IPS-18c (cell line): ENCODE measurements around the gene CBLB.

ENCODE experiments used
- H3K4me3 ChIP-seq: 2 replicates; pipeline ENCODE4 v1.7.0; 2013; ENCODE audit warnings: low read depth, mild to moderate bottlenecking, low read length, moderate library complexity; ENCODE audit not compliant: insufficient read depth
- H3K9me3 ChIP-seq: one replicate; pipeline ENCODE4 v1.6.1; 2013; ENCODE audit warnings: mild to moderate bottlenecking, low read length, moderate library complexity; ENCODE audit not compliant: control insufficient read depth, insufficient read depth

CBLB gene

DNA sequence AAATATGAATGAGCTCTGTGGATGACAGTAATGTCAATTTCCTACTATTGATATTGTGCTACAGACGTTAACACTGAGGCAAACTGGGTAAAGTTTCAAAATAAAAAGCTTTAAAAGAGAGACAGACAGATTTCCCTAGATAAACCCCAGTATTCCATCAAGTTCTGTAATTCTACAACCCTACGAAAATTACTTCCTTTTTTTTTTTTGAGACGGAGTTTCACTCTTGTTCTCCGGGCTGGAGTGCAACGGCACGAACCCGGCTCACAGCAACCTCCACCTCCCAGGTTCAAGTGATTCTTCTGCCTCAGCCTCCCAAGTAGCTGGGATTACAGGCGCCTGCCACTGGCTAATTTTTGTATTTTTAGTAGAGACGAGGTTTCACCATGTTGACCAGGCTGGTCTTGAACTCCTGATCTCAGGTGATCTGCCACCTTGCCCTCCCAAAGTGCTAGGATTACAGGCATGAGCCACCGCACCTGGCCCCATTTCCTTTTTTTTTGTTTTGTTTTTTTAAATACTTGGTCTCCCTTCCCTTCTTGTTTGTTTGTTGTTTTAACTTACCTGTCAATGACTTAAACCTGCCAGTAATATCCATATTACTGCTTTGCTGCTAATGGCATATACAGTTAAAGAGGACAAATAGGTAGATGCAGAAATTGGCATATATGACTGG, 57.2 kb downstream of the CBLB start:
- Histone ChIP-seq H3K4me3 (no peak overlapping the region), H3K9me3 (no peaks in the 10 kb centered on the region)

DNA sequence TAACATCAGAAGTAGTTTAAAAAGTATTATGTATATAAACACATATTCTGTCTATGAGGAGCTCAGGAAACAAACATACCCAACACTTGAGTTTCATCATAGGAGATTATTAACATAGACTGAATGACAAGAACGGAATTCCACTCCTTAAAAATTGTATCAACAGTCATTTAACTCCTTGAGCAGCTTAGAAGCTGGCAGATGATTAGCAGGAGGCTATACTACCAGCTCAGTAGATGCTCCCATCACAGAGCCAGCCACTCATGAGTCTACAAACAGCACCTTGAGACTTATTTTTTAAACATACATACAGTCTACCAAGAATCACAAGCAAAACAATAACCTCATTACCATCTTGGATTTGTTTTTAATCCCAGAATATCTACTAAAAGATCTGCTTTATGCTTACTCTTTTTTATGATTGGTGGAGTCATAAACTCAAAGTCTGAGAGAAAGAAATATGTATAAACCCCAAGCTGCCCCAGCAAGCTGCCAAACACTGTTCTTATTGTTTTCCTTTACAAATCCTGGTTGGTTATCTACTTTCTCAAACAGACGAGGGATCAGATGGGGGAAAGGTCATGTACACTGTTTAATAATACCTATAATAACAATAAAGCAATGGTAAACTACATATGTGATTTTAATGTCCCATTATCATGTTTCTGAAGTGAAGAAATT, 59.5 kb downstream of the CBLB start:
- Histone ChIP-seq H3K4me3 (no peak overlapping the region), H3K9me3 (no peaks in the 10 kb centered on the region)

- no peaks in the 10 kb centered on the region for H3K9me3 ChIP-seq
Observed at GRCh38 chr3:105807701-105808100, 61.1 kb downstream of the CBLB start.

DNA sequence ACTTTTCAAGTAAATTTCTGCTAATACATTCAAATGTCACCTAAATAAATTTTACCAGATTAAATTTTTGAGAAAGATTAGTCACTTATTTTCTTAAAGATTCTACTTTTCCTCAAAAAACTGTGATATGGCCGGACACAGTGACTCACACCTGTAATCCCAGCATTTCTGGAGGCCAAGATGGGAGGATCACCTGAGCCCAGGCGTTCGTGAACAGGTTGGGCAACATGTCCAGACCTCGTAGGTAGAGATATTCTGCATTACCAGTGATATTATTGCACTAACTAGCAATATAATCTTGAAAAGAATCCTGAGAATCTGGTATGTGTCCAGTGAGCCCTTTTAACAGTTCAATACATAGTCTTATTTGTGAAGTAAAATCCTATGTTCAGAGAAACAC, 61.7 kb downstream of the CBLB start:
- H3K4me3 ChIP-seq = no peak overlapping the region
- no peaks in the 10 kb centered on the region for H3K9me3 ChIP-seq

More at GRCh38 chr3:105807701-105808100, 61.1 kb downstream of the CBLB start:
- no peak overlapping the region for H3K4me3 ChIP-seq

- Histone ChIP-seq H3K4me3 (no peak overlapping the region), H3K9me3 (no peaks in the 10 kb centered on the region)
Observed at GRCh38 chr3:105806359-105806758, 62.5 kb downstream of the CBLB start.

DNA sequence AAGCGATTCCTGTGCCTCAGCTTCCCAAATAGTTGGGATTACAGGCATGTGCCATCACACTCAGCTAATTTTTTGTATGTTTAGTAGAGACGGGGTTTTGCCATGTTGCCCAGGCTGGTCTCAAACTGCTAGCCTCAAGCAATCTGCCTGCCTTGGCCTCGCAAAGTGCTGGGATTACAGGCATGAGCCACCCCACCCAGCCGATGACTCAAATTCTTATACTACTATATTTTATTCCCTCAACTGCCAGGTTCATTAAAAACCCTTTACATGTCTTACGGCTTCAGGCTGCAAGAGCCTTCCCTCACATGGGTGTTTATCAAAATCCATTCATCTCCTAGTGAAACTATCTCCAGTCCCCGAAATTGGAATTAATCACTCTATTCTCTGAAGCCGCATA, 63.4 kb downstream of the CBLB start:
- H3K4me3 ChIP-seq = no peak overlapping the region

DNA sequence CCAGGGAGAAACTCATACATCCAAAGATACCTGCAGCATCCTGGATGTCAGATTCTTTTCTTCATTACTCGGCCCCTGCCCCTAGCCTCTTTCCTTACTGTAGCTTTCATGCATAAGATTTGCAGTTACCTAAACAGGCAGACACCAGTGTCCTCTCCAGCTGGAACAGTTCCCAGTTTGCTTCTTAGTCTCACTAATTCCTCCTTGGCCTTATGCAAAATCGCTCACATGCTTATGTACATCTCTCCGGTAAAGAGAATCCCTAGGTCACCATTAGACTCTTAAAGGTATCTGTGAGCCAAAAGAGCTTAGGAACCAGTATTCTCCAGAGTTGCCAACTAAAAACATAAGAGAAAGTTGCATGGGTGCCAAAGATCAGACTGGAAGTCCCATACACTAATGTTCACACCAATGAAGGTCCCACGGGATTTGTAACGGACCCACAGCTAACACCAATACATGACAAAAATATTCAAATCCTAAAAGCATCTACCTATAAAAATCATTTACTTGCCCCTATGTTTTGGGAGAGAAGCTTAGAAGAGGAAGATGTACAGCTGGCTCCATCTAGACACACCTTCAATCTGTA, 66.6 kb downstream of the CBLB start:
- H3K9me3 ChIP-seq = no peaks in the 10 kb centered on the region
- no peak overlapping the region for H3K4me3 ChIP-seq

More for the DNA sequence above, 63.4 kb downstream of the CBLB start:
- H3K9me3 ChIP-seq = no peaks in the 10 kb centered on the region

- no peaks in the 10 kb centered on the region for H3K9me3 ChIP-seq
- H3K4me3 ChIP-seq = no peak overlapping the region
Observed at GRCh38 chr3:105801397-105801796, 67.4 kb downstream of the CBLB start.

- Histone ChIP-seq H3K9me3 (no peaks in the 10 kb centered on the region), H3K4me3 (no peak overlapping the region)
Observed at GRCh38 chr3:105800320-105800719, 68.5 kb downstream of the CBLB start.

GRCh38 chr3:105799286-105799685, 69.5 kb downstream of the CBLB start:
- no peaks in the 10 kb centered on the region for H3K9me3 ChIP-seq
- no peak overlapping the region for H3K4me3 ChIP-seq

GRCh38 chr3:105798381-105798934, 70.4 kb downstream of the CBLB start:
- Histone ChIP-seq H3K4me3 (no peak overlapping the region; the same call in 1 of the 2 replicates), H3K9me3 (no peaks in the 10 kb centered on the region)

DNA sequence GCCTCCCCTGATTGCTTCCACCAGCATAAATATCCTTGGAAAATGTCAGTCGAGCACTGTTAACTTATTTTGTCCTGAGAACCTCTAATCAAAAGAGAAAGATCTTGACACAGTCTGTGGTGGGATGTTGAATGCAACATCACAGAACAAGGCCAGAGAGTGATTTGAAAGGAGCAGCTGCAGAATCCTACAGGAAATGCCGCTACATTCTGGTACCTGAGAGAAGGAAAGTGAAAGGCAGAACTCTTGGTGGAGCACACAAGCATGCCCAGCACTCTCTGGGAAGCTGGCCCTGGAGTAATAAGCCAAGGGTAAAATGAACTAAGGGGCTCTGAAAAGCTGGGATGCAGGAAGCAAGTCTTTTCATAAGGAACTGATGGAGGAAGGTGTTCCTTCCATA, 75.8 kb downstream of the CBLB start:
- Histone ChIP-seq H3K4me3 (no peak overlapping the region), H3K9me3 (no peaks in the 10 kb centered on the region)

DNA sequence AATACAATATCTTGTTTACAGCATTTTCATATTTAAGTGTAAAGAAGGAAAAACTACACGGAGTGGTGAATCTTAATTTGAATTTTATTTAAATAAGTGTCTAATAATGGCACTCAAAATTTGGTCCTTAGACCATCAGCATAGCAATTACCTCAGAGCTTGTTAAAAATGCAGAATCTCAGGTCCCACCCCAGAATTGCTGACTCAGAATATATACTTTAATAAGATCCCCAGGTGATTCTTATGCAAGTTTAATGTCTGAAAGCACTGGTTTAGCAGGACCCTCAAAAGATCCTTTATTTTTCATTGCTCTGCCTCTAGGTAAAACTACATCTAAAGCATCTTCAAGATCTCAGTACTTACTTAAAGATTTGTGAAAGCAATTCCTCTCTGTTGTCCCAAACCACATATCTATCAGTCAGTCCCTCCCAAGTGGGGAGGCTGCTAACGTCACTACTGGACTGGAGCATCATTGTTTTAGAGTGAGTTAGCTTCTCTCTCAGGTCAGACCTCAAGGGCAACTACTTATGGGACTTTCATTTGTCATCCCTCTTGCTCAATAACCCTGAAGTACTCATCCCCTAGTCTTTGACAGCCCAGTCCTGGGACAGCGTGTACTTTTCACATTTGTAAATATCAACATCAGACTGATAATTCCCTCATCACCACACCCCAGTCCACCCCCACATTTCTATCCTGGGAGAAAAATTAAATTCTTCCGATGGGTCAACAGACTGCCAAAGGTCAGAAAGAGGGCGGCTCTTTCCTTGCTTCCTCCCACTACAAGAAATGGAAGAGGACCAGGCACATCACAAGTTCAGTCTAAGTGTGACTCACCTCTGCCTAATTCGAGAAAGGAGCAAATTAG, 76.7 kb downstream of the CBLB start:
- Histone ChIP-seq H3K4me3 (no peak overlapping the region), H3K9me3 (no peaks in the 10 kb centered on the region)

- no peaks in the 10 kb centered on the region for H3K9me3 ChIP-seq
Observed at GRCh38 chr3:105791131-105791530, 77.7 kb downstream of the CBLB start.

GRCh38 chr3:105790534-105790933, 78.3 kb downstream of the CBLB start:
- no peaks in the 10 kb centered on the region for H3K9me3 ChIP-seq
- no peak overlapping the region for H3K4me3 ChIP-seq

More at GRCh38 chr3:105791131-105791530, 77.7 kb downstream of the CBLB start:
- H3K4me3 ChIP-seq = no peak overlapping the region

DNA sequence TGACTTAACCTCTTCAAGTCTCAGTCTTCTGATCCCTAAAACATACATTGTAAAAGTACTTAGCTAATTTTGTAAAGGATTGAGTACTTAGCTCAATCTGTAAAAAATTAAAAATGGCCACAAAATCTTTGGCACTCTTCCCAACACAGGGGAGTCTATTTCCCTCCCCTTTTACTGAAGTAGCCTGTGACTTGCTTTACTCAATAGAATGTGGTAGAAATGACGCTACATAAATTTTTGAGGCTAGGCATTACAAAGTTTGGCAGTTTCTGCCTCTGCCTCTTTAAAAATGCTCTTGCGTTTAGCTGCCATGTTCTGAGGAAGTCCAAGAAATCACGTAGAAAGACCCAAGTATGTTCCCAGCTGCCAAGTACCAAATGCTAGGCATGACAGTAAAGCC, 80.2 kb downstream of the CBLB start:
- Histone ChIP-seq H3K4me3 (no peak overlapping the region), H3K9me3 (no peaks in the 10 kb centered on the region)

GRCh38 chr3:105787453-105787852, 81.4 kb downstream of the CBLB start:
- Histone ChIP-seq H3K9me3 (no peaks in the 10 kb centered on the region), H3K4me3 (no peak overlapping the region)
